K562 (cell line): ENCODE data around the gene SCP2. TPM values are rescaled to one million over a fixed set of nuclear protein-coding genes. Genes with fewer than 3 reads are reported as not detected.

Source experiments
- BDP1 ChIP-seq: IDR thresholded peaks from 3 replicates; pipeline ENCODE4 v1.6.1; 2011; ENCODE audit not compliant: insufficient read length, insufficient read depth
- CBFA2T2 ChIP-seq: fragments of 450-650 bp; conservative IDR thresholded peaks from 2 replicates; pipeline ENCODE4 v1.6.1; 2017; ENCODE audit warnings: mild to moderate bottlenecking
- CTCF ChIP-seq, 3 experiments: IDR thresholded peaks in 2 of 3; conservative IDR thresholded peaks in 1 of 3; 2 replicates each; pipeline ENCODE4 v1.5.1; 2011 to 2012; ENCODE audit warnings: low read length in 3 of 3, mild to moderate bottlenecking in 3 of 3, control low read depth in 2 of 3, improper control_type of control experiment in 1 of 3, inconsistent platforms in 1 of 3, low read depth in 1 of 3, mixed read lengths in 1 of 3, moderate library complexity in 1 of 3; ENCODE audit not compliant: insufficient read depth in 2 of 3
- CXXC5 ChIP-seq: fragments of 250-450 bp; sonication (Bioruptor Pico); IDR thresholded peaks from 2 replicates; pipeline ENCODE4 v1.8.0; 2022; ENCODE audit warnings: inconsistent platforms, mild to moderate bottlenecking, moderate library complexity
- DACH1 ChIP-seq: fragments of 450-650 bp; IDR thresholded peaks from 2 replicates; pipeline ENCODE4 v1.6.1; 2018; ENCODE audit not compliant: partially characterized antibody
- EHMT2 ChIP-seq: fragments of 450-650 bp; IDR thresholded peaks from 2 replicates; pipeline ENCODE4 v1.6.1; 2018; ENCODE audit warnings: antibody characterized with exemption
- FOXM1 ChIP-seq, 2 experiments: fragments of 450-650 bp in 1 of 2; sonication (generic) in 1 of 2; formaldehyde crosslinking in 1 of 2; IDR thresholded peaks; 2 replicates each; pipeline versions ENCODE4 v1.6.1 to v1.9.0; 2017 to 2022; ENCODE audit warnings: low read depth in 2 of 2, mild to moderate bottlenecking in 2 of 2, missing genetic modification reagents in 1 of 2, moderate library complexity in 1 of 2
- HNRNPH1 ChIP-seq: fragments of 200-400 bp; formaldehyde crosslinking; optimal IDR thresholded peaks from 2 replicates; pipeline ENCODE3; 2017; ENCODE audit warnings: low read depth, mild to moderate bottlenecking, low read length, moderate library complexity
- L3MBTL2 ChIP-seq: fragments of 450-650 bp; IDR thresholded peaks from 2 replicates; pipeline ENCODE4 v1.6.1; 2016; ENCODE audit warnings: mild to moderate bottlenecking, moderate library complexity
- MYNN ChIP-seq, 2 experiments: sonication (generic); formaldehyde crosslinking in 1 of 2; IDR thresholded peaks; 2 replicates each; pipeline versions ENCODE4 v1.5.0 to v1.6.1; 2016 to 2020; ENCODE audit warnings: antibody characterized with exemption in 1 of 2, missing genetic modification reagents in 1 of 2
- NBN ChIP-seq: fragments of 450-650 bp; IDR thresholded peaks from 2 replicates; pipeline ENCODE4 v1.6.1; 2016; ENCODE audit warnings: low read depth, mild to moderate bottlenecking
- NCOR1 ChIP-seq: fragments of 450-650 bp; IDR thresholded peaks from 2 replicates; pipeline ENCODE4 v1.6.1; 2016; ENCODE audit warnings: mild to moderate bottlenecking, moderate library complexity
- NR2C1 ChIP-seq, 2 experiments: fragments of 450-650 bp; IDR thresholded peaks; 2 replicates each; pipeline ENCODE4 v1.6.1; 2017; ENCODE audit warnings: mild to moderate bottlenecking in 2 of 2, antibody characterized with exemption in 1 of 2, inconsistent platforms in 1 of 2, missing compliant biosample characterization in 1 of 2, missing genetic modification characterization in 1 of 2
- RAD51 ChIP-seq: fragments of 450-650 bp; IDR thresholded peaks from 2 replicates; pipeline ENCODE4 v1.7.1; 2016; ENCODE audit warnings: low read depth, mild to moderate bottlenecking, borderline replicate concordance
- SMAD4 ChIP-seq: fragments of 250-450 bp; sonication (Bioruptor Pico); conservative IDR thresholded peaks from 2 replicates; pipeline ENCODE4 v1.8.0; 2021; ENCODE audit warnings: inconsistent platforms, mild to moderate bottlenecking, moderate library complexity
- ZNF592 ChIP-seq: fragments of 450-650 bp; IDR thresholded peaks from 2 replicates; pipeline ENCODE4 v1.6.1; 2017; ENCODE audit warnings: antibody characterized with exemption, mild to moderate bottlenecking
- polyA plus RNA-seq, 8 experiments: library from polyadenylated mRNA; depleted of rRNA in 4 of 8; stranded (reverse) in 5 of 8; unstranded in 3 of 8; fragments of >200 nt; fragmentation: Nextera tagmentation in 2 of 8; fragmentation: Illumina TruSeq in 1 of 8; extraction: Ambion mirVana in 2 of 8; extraction: Trizol in 1 of 8; gene quantifications; 2 replicates each; pipeline versions ENCODE4 v1.2.1 to v1.2.3, GENCODE V29; 2011 to 2014; ENCODE audit warnings: inconsistent platforms in 1 of 8, missing spikeins in 1 of 8
- total RNA-seq, 7 experiments: library from RNA; depleted of rRNA in 6 of 7; stranded (reverse); fragments of >200 nt in 6 of 7; fragmentation: Illumina TruSeq in 2 of 7; extraction: Trizol in 2 of 7; gene quantifications; 2 replicates each; pipeline versions ENCODE4 v1.2.1 to v1.2.3, GENCODE V29; 2011 to 2021; ENCODE audit warnings: low replicate concordance in 1 of 7
- TF ChIP-seq, protein P1 (sequence below): fragments of 450-650 bp; IDR thresholded peaks from 2 replicates; pipeline ENCODE4 v1.6.1; 2016; ENCODE audit warnings: antibody characterized with exemption

The SCP2 gene
- total and polyA plus RNA-seq, 9 of the 15 experiments (the other 6 are each of a cell fraction or from before 2014, with no cell fraction given), result 63.8 to 258 (median 106) TPM

DNA sequence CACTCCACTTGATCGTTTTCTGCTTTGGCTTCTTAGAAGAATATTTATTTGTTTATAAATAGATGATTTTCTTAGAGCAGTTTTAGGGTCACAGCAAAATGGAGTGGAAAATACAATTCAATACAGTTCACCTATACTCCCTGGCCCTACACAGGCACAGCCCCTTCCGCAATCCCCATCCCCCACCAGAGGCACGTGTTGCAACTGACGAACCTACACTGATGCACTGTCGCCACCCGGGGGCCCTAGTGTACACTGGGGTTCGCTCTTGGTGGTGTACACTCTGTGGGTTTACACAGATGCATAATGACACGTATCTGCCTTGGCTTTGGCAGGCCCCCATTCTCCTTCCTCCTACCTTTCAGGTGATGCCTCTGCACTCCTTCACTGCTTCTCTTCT, 13.5 kb upstream of the SCP2 start (continued):
- TF ChIP-seq HNRNPH1, result no peak
- peak; percentile 69 for TF ChIP-seq CXXC5 (CRISPR knock-in tag)
- 0 out of 2 replicates have a peak, but pooled peaks have one; percentile 27 for TF ChIP-seq MYNN (IDR thresholded peaks at IDR 0.05)
- TF ChIP-seq MYNN (CRISPR knock-in tag; IDR thresholded peaks at IDR 0.05), result no peak
- peak; percentile 90 for TF ChIP-seq L3MBTL2
- peak; percentile 77; the same call in 1 of the 2 replicates for TF ChIP-seq NBN
- TF ChIP-seq NR2C1 (IDR thresholded peaks at IDR 0.05), result peak; percentile 40; the same call in 1 of the 2 replicates
- no peak for TF ChIP-seq NR2C1 (tag; IDR thresholded peaks at IDR 0.05)
- peak; percentile 30; the same call in 1 of the 2 replicates for TF ChIP-seq CBFA2T2
- peak; percentile 58; the same call in 1 of the 2 replicates for TF ChIP-seq SMAD4 (CRISPR knock-in tag)
- TF ChIP-seq EHMT2, result 0 out of 2 replicates have a peak, but pooled peaks have one; percentile 19
- TF ChIP-seq, protein P1, sequence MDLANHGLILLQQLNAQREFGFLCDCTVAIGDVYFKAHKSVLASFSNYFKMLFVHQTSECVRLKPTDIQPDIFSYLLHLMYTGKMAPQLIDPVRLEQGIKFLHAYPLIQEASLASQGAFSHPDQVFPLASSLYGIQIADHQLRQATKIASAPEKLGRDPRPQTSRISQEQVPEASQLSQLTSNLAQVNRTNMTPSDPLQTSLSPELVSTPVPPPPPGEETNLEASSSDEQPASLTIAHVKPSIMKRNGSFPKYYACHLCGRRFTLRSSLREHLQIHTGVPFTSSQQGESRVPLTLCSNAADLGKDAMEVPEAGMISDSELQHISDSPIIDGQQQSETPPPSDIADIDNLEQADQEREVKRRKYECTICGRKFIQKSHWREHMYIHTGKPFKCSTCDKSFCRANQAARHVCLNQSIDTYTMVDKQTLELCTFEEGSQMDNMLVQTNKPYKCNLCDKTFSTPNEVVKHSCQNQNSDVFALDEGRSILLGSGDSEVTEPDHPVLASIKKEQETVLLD, result 0 out of 2 replicates have a peak, but pooled peaks have one; percentile 55
- TF ChIP-seq RAD51, result peak; percentile 85
- no peak for TF ChIP-seq BDP1
- peak; percentile 82 for TF ChIP-seq ZNF592
- peak; percentile 40; the same call in 1 of the 2 replicates for TF ChIP-seq NCOR1
- peak; percentile 75 to 82 (median 80) for TF ChIP-seq CTCF (IDR thresholded peaks at IDR 0.05 in 2 of 3, conservative IDR thresholded peaks at IDR 0.05 in 1 of 3; ENCODE audit: insufficient read depth in 2 of 3, low read depth in 1 of 3, low read length in 3 of 3)
- TF ChIP-seq FOXM1 (IDR thresholded peaks at IDR 0.05; ENCODE audit: low read depth), result 0 out of 2 replicates have a peak, but pooled peaks have one; percentile 12
- no peak for TF ChIP-seq FOXM1 (CRISPR knock-in tag; IDR thresholded peaks at IDR 0.05; ENCODE audit: low read depth)
- TF ChIP-seq DACH1, result no peak
